Measurements from ENCODE around the gene PARP8. TPM values are rescaled to one million over a fixed set of nuclear protein-coding genes. Genes with fewer than 3 reads are reported as not detected.
A peak's percentile ranks its signal among the peaks of the same experiment; 100 is the strongest.
"Not testable (repeated sequence)": the region's sequence is repeated elsewhere in the genome, so short reads cannot be mapped to it uniquely, and the experiment has no call there.

Gene PARP8
- total RNA-seq, 1 donor from 2014 or later = 10.3 TPM

GRCh38 chr5:50727845-50728244 lies 61.4 kb downstream of the PARP8 start:
- ATAC-seq = no peak

GRCh38 chr5:50730336-50730735 lies 63.9 kb downstream of the PARP8 start:
- no peak for ATAC-seq

GRCh38 chr5:50730841-50731240 lies 64.4 kb downstream of the PARP8 start:
- no peak for ATAC-seq

- no peak for ATAC-seq
Observed at GRCh38 chr5:50733741-50734140, 67.3 kb downstream of the PARP8 start.

GRCh38 chr5:50738864-50739263 lies 72.4 kb downstream of the PARP8 start:
- ATAC-seq = no peak

- no peak for ATAC-seq
Observed at GRCh38 chr5:50740832-50741231, 74.4 kb downstream of the PARP8 start.

- ATAC-seq = peak; percentile 22
Observed at GRCh38 chr5:50744776-50745175, 78.3 kb downstream of the PARP8 start.

- ATAC-seq = no peak
Observed at GRCh38 chr5:50745221-50745910, 78.9 kb downstream of the PARP8 start.

- ATAC-seq = no peak
Observed at GRCh38 chr5:50749181-50749580, 82.7 kb downstream of the PARP8 start.

- no peak for ATAC-seq
Observed at GRCh38 chr5:50749873-50750272, 83.4 kb downstream of the PARP8 start.

- ATAC-seq = peak; percentile 70
Observed at GRCh38 chr5:50751064-50751657, 84.7 kb downstream of the PARP8 start.

GRCh38 chr5:50752800-50753199 lies 86.4 kb downstream of the PARP8 start:
- ATAC-seq = no peak

GRCh38 chr5:50759526-50760270 lies 93.3 kb downstream of the PARP8 start:
- no peak for ATAC-seq

- ATAC-seq = no peak
Observed at GRCh38 chr5:50763351-50763750, 96.9 kb downstream of the PARP8 start.

- ATAC-seq = no peak
Observed at GRCh38 chr5:50763846-50764245, 97.4 kb downstream of the PARP8 start.

GRCh38 chr5:50766042-50766441 lies 99.6 kb downstream of the PARP8 start:
- ATAC-seq = no peak

GRCh38 chr5:50766462-50766861 lies 100.0 kb downstream of the PARP8 start:
- ATAC-seq = no peak

- no peak for ATAC-seq
Observed at GRCh38 chr5:50766967-50767366, 100.5 kb downstream of the PARP8 start.

GRCh38 chr5:50767588-50767987 lies 101.2 kb downstream of the PARP8 start:
- no peak for ATAC-seq

GRCh38 chr5:50768634-50769033 lies 102.2 kb downstream of the PARP8 start:
- ATAC-seq = no peak

- ATAC-seq = no peak
Observed at GRCh38 chr5:50770441-50770840, 104.0 kb downstream of the PARP8 start.

- not testable (repeated sequence) for ATAC-seq
Observed at GRCh38 chr5:50774446-50775175, 108.2 kb downstream of the PARP8 start.

GRCh38 chr5:50786073-50786472 lies 119.6 kb downstream of the PARP8 start:
- ATAC-seq = no peak
